ENCODE results near the gene NDUFA11.
"Not testable (repeated sequence)": the region's sequence is repeated elsewhere in the genome, so short reads cannot be mapped to it uniquely, and the experiment has no call there.

Gene NDUFA11

GRCh38 chr19:5884065-5884811 is 19.4 kb downstream of the NDUFA11 start:
- not testable (repeated sequence) for DNase-seq

GRCh38 chr19:5883157-5883873 is 20.3 kb downstream of the NDUFA11 start:
- not testable (repeated sequence) for DNase-seq

GRCh38 chr19:5882421-5882968 is 21.1 kb downstream of the NDUFA11 start:
- DNase-seq: no peak

GRCh38 chr19:5881543-5882299 is 21.9 kb downstream of the NDUFA11 start:
- no peak for DNase-seq

GRCh38 chr19:5880604-5881078 is 22.9 kb downstream of the NDUFA11 start:
- no peak for DNase-seq

- no peak for DNase-seq
These were observed 23.4 kb downstream of the NDUFA11 start for GRCh38 chr19:5880196-5880595.

- DNase-seq: no peak
These were observed 25.7 kb downstream of the NDUFA11 start for GRCh38 chr19:5877882-5878281.

GRCh38 chr19:5877427-5877826 is 26.2 kb downstream of the NDUFA11 start:
- no peak for DNase-seq

- DNase-seq: not testable (repeated sequence)
These were observed 29.1 kb downstream of the NDUFA11 start for GRCh38 chr19:5874496-5874895.

GRCh38 chr19:5873617-5874199 is 29.9 kb downstream of the NDUFA11 start:
- DNase-seq: no peak

GRCh38 chr19:5870986-5871394 is 32.6 kb downstream of the NDUFA11 start:
- DNase-seq: no peak

- DNase-seq: no peak
These were observed 36.1 kb downstream of the NDUFA11 start for GRCh38 chr19:5867201-5868136.

GRCh38 chr19:5865772-5866171 is 37.8 kb downstream of the NDUFA11 start:
- DNase-seq: no peak

- DNase-seq: no peak
These were observed 38.7 kb downstream of the NDUFA11 start for GRCh38 chr19:5864725-5865486.

GRCh38 chr19:5864013-5864720 is 39.4 kb downstream of the NDUFA11 start:
- DNase-seq: no peak

- DNase-seq: no peak
These were observed 40.4 kb downstream of the NDUFA11 start for GRCh38 chr19:5863030-5863665.

GRCh38 chr19:5857203-5858081 is 46.1 kb downstream of the NDUFA11 start:
- DNase-seq: no peak

- DNase-seq: not testable (repeated sequence)
These were observed 48.4 kb downstream of the NDUFA11 start for GRCh38 chr19:5855151-5855550.
